ENCODE data around the gene JAK1. TPM values are rescaled to one million over a fixed set of nuclear protein-coding genes. Genes with fewer than 3 reads are reported as not detected.

The JAK1 gene
- total and polyA plus RNA-seq, 7 donors: 43.8 to 143 (median 99.6) TPM

DNA sequence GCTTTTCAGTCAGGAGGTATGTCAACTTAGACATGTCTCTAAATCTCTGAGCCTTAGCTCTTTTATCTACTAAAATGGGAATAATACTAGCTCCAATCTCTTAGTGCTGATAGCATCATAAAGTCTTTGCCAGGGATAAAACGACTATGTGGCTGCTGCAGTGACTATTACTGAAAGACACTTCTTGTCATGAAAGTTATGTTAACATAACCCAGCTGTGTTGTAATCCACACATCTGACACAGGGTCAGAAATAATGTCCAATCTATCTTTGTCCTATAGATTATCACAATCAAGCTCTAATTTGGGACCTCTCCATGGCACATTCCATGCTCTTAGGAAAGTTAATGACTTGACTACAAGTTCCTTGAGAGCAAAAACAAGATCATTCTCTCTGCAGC is 62.8 kb downstream of the JAK1 start:
- H3K27me3 ChIP-seq: no peaks in the 10 kb centered on the region
- no peak for DNase-seq
- peaks cover 0 to 30% (median 18%) of the 10 kb centered on the region in 4 donors for H3K4me1 ChIP-seq
- intact Hi-C loops (cut with DNase I): no loop called here
- WGBS, 2 donors: 66 to 68% methylated on average over 1 of the region's 1 CpG
- no peaks in the 10 kb centered on the region for H3K9me3 ChIP-seq
- TF ChIP-seq POLR2A (IDR thresholded peaks at IDR 0.05) (no peak), EP300 (IDR thresholded peaks at IDR 0.05) (no peak), POLR2AphosphoS5 (IDR thresholded peaks at IDR 0.05) (no peak)
- TF ChIP-seq, protein P1, sequence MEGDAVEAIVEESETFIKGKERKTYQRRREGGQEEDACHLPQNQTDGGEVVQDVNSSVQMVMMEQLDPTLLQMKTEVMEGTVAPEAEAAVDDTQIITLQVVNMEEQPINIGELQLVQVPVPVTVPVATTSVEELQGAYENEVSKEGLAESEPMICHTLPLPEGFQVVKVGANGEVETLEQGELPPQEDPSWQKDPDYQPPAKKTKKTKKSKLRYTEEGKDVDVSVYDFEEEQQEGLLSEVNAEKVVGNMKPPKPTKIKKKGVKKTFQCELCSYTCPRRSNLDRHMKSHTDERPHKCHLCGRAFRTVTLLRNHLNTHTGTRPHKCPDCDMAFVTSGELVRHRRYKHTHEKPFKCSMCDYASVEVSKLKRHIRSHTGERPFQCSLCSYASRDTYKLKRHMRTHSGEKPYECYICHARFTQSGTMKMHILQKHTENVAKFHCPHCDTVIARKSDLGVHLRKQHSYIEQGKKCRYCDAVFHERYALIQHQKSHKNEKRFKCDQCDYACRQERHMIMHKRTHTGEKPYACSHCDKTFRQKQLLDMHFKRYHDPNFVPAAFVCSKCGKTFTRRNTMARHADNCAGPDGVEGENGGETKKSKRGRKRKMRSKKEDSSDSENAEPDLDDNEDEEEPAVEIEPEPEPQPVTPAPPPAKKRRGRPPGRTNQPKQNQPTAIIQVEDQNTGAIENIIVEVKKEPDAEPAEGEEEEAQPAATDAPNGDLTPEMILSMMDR (IDR thresholded peaks at IDR 0.05): no peak
- H3K27ac ChIP-seq: no peak overlapping the region
- H3K36me3 ChIP-seq: no peaks in the 10 kb centered on the region
- no peak overlapping the region for H3K4me3 ChIP-seq

DNA sequence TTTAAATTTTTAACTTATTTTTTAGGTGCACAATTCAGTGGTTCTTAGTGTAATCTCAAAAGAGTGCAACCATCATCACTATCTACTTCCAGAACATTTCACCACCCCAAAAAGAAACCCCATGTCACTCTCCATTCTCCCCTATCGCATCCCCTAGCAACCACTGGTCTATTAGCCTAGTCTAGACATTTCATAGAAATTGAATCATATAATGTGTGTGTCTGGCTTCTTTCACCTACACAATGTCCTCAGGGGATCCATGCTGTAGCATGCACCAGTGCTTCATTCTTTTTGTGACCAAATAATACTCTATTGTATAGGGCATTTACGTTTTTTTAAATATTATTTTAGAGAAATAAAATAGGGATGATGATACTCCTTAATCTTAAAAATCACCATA is 64.7 kb downstream of the JAK1 start:
- TF ChIP-seq POLR2AphosphoS5 (IDR thresholded peaks at IDR 0.05) (no peak), POLR2A (IDR thresholded peaks at IDR 0.05) (no peak), EP300 (IDR thresholded peaks at IDR 0.05) (no peak)
- TF ChIP-seq, protein P1 (IDR thresholded peaks at IDR 0.05): no peak
- H3K9me3 ChIP-seq: no peaks in the 10 kb centered on the region

DNA sequence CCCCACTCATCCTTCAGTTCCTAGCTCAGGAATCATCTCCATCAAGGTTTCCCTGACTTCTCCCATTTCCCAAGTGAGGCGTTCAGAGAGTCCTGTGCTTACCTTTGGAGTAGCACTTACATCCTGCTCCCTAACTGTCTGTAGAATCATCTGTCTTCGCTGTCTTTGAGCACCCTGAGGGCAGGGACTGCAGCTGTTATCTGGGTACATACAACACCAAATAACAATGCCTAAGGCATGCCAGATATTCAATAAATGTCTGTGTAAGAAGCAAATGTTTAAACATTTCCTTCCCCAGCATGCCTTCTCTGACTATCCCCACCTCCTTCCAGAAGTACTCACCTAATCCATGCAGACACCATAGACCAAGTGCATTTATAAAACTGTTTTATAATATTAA is 65.4 kb downstream of the JAK1 start:
- 96 to 97% methylated on average over 2 of the region's 2 CpGs for WGBS, 2 donors
- no peak for DNase-seq
- Histone ChIP-seq H3K36me3 (no peaks in the 10 kb centered on the region), H3K27ac (no peak overlapping the region), H3K4me3 (no peak overlapping the region), H3K9me3 (no peaks in the 10 kb centered on the region), H3K4me1 (peaks cover 0 to 24% (median 18%) of the 10 kb centered on the region in 4 donors), H3K27me3 (no peaks in the 10 kb centered on the region)
- TF ChIP-seq, protein P1 (IDR thresholded peaks at IDR 0.05): no peak
- TF ChIP-seq POLR2AphosphoS5 (IDR thresholded peaks at IDR 0.05) (no peak), EP300 (IDR thresholded peaks at IDR 0.05) (no peak), POLR2A (IDR thresholded peaks at IDR 0.05) (no peak)
- intact Hi-C loops (cut with DNase I): no loop called here

More for the DNA sequence above, 64.7 kb downstream of the JAK1 start:
- H3K4me1 ChIP-seq: peaks cover 0 to 24% (median 20%) of the 10 kb centered on the region in 4 donors
- no peaks in the 10 kb centered on the region for H3K27me3 ChIP-seq
- 96% methylated on average over 2 of the region's 2 CpGs for WGBS, 2 donors
- H3K4me3 ChIP-seq: no peak overlapping the region
- no peak overlapping the region for H3K27ac ChIP-seq
- no peak for DNase-seq
- H3K36me3 ChIP-seq: no peaks in the 10 kb centered on the region
- intact Hi-C loops (cut with DNase I): no loop called here

DNA sequence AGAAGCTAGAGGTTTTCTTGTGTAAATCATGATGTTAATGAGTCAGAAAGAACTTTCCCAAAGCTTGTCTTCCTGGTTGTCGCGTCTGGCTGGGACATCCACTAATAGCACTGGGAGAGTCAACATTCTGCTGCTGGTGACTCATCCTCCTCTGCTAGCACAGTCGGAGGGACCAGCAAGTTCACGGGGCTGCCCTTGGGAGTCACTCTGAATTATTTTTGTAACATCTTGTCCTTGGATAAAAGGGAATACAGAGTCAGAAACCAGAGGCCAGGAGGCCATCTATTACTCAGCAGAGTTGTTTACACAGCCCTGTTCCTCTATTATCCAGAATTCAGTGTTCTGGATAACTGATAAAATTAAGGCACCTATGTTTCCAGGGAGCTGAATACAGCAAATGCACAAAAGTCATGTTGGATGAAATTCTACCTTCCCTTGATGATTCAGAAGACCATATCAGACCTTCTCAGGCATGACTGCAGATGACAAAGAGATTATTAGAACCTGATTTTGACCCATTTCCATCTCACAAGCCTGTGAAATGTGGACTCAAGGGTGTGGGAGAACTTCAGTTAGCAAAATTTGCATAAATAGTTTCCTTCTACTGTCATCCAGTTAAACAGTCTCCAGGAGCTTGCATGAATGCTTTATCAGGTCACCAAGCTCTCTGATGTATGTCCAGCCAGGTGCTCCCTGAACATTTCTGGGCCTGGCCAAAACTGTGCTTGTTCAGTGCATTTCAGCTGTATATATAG is 68.1 kb downstream of the JAK1 start:
- H3K4me3 ChIP-seq: no peak overlapping the region
- no peaks in the 10 kb centered on the region for H3K27me3 ChIP-seq
- WGBS, 2 donors: 3 to 26% methylated on average over 4 of the region's 4 CpGs
- intact Hi-C loops (cut with DNase I): loop anchor here (10.0 kb wide), 1 partner anchor 167 kb away; no protein-coding TSS in a partner anchor
- peaks cover 0 to 36% (median 28%) of the 10 kb centered on the region in 4 donors for H3K4me1 ChIP-seq
- TF ChIP-seq EP300 (IDR thresholded peaks at IDR 0.05): peak in 2 of 4 donors; percentile 40 to 66
- peak; percentile 30 to 76 (median 38) for TF ChIP-seq POLR2AphosphoS5 (IDR thresholded peaks at IDR 0.05)
- TF ChIP-seq, protein P1 (IDR thresholded peaks at IDR 0.05): no peak
- TF ChIP-seq POLR2A (IDR thresholded peaks at IDR 0.05): no peak
- no peaks in the 10 kb centered on the region for H3K9me3 ChIP-seq
- peak; percentile 95 for DNase-seq
- no peaks in the 10 kb centered on the region for H3K36me3 ChIP-seq
- H3K27ac ChIP-seq: peak overlapping the region; percentile 59 to 83 (median 81)

Measured in sigmoid colon (tissue), 7 donors.